Activated T-cell treated with anti-CD3 and anti-CD28 coated beads for 48 hours (primary cell): ENCODE measurements around the gene MEIS2.

Experiments used
- DNase-seq: peaks from one replicate; pipeline ENCODE4 v3.0.0-alpha.2; 2020; ENCODE audit warnings: low read depth

MEIS2 gene

GRCh38 chr15:37112971-37113670, 12.8 kb upstream of the MEIS2 start:
- no peak for DNase-seq

- no peak for DNase-seq
Observed at GRCh38 chr15:37112171-37112570, 11.8 kb upstream of the MEIS2 start.

GRCh38 chr15:37111427-37111717, 11.0 kb upstream of the MEIS2 start:
- DNase-seq = no peak

- DNase-seq = no peak
Observed at GRCh38 chr15:37109872-37110572, 9.7 kb upstream of the MEIS2 start.

- DNase-seq = no peak
Observed at GRCh38 chr15:37109168-37109871, 9.0 kb upstream of the MEIS2 start.

GRCh38 chr15:37108381-37109167, 8.2 kb upstream of the MEIS2 start:
- no peak for DNase-seq

GRCh38 chr15:37107744-37108380, 7.5 kb upstream of the MEIS2 start:
- no peak for DNase-seq

GRCh38 chr15:37107071-37107743, 6.9 kb upstream of the MEIS2 start:
- no peak for DNase-seq

- DNase-seq = no peak
Observed at GRCh38 chr15:37106490-37107001, 6.2 kb upstream of the MEIS2 start.

- DNase-seq = no peak
Observed at GRCh38 chr15:37105889-37106288, 5.5 kb upstream of the MEIS2 start.

GRCh38 chr15:37105029-37105428, 4.7 kb upstream of the MEIS2 start:
- DNase-seq = no peak

- DNase-seq = no peak
Observed at GRCh38 chr15:37104424-37104981, 4.2 kb upstream of the MEIS2 start.

- no peak for DNase-seq
Observed at GRCh38 chr15:37103475-37104423, 3.4 kb upstream of the MEIS2 start.

GRCh38 chr15:37103163-37103435, 2.8 kb upstream of the MEIS2 start:
- no peak for DNase-seq

GRCh38 chr15:37102305-37103162, 2.2 kb upstream of the MEIS2 start:
- no peak for DNase-seq

GRCh38 chr15:37101980-37102304, 1.6 kb upstream of the MEIS2 start:
- DNase-seq = no peak

GRCh38 chr15:37100966-37101215, 542 bp upstream of the MEIS2 start:
- DNase-seq = no peak

- no peak for DNase-seq
Observed at GRCh38 chr15:37099319-37100108, 835 bp downstream of the MEIS2 start.
